ENCODE results near the gene TCF3.

TCF3 gene

GRCh38 chr19:1630012-1630411, 22.4 kb downstream of the TCF3 start:
- DNase-seq (ENCODE audit: low spot score) = no peak

DNA sequence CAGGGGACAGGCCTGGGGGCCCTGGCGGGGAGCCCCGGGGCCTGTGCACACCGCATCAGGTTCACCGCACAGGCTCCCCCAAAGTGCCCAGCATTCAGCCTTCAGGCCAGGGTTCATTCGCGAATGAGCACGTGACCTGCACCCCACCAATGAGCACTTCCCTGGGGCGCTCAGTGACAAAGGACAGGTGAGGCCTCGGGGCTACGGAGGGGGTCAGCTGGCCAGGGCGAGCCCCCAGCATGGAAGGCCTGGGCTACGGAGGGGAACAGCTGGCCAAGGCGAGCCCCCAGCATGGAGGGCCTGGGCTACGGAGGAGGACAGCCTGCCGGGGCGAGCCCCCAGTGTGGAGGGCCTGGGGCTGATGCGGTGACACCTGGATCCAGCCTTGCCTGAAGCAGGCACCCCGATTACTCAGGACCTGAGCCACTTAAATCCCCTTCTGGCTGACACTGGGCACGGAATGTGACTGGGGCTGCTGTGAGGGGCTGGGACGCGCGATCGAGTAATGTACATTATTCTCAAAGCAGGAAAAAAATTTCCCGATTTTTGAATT, 23.1 kb downstream of the TCF3 start:
- DNase-seq (ENCODE audit: low spot score) = no peak

- no peak for DNase-seq (ENCODE audit: low spot score)
Observed at GRCh38 chr19:1627194-1627593, 25.2 kb downstream of the TCF3 start.

- no peak for DNase-seq (ENCODE audit: low spot score)
Observed at GRCh38 chr19:1626417-1627010, 25.9 kb downstream of the TCF3 start.

DNA sequence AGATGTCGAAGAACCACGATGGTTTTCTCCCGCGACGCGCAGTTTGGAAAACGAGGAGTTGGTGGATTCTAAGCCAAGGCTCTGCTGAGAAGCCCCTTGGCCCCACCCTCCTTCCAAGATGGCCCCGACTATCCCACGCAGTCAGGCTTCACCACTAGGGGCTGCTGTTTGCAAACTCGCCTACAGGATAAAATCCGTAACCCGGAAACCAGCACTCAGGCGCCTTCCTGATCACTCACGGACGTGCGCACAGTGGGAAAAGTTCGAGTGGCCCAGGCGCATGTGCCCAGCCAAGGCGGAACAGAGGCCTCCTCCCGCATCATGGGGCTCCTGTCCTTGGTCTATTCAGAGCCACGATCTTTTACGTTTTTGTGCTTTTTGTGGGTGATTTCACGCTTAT, 28.0 kb downstream of the TCF3 start:
- DNase-seq (ENCODE audit: low spot score) = no peak

GRCh38 chr19:1622541-1622940, 29.9 kb downstream of the TCF3 start:
- DNase-seq (ENCODE audit: low spot score) = no peak

GRCh38 chr19:1622007-1622406, 30.4 kb downstream of the TCF3 start:
- DNase-seq (ENCODE audit: low spot score) = no peak

DNA sequence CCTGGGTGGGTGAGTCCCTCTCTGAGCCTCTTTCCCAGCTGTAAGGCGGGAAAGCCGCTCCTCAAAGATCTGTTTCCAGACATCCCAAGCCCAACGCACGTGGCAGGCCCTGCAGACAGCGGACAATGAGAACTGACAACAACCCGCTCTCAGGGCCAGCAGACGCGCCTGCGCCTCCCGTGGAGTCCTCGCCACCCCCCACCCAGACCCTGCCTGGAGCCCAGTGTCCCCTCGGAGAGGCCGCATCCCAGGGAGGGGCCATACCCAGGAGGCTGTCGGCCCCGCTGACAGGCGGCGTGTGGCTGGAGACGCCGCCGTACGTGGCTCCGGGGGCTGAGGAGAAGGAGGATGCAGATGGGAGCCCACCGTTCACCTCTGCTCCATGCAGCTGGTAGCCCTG, 30.8 kb downstream of the TCF3 start:
- DNase-seq (ENCODE audit: low spot score) = no peak

- no peak for DNase-seq (ENCODE audit: low spot score)
Observed at GRCh38 chr19:1621021-1621420, 31.4 kb downstream of the TCF3 start.

GRCh38 chr19:1620502-1620901, 31.9 kb downstream of the TCF3 start:
- no peak for DNase-seq (ENCODE audit: low spot score)

DNA sequence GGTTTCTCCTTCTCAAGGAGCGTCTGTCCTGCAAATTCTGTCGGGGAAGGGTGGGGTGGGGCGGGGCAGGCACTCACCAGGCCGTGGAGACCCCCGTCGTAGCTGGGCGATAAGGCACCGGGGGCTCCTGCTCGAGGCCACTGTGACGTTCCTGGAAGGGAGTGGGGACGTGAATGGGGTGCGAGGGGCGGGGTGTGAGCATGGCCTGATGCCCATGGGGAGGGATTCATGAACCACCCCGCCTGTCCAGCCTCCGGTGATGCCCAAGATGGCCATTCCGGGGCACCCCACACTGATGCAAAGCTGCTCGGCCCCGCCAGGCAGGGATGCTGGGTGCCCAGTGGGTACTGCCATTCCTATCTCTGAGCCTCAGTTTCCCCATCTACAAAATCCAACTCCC, 32.7 kb downstream of the TCF3 start:
- no peak for DNase-seq (ENCODE audit: low spot score)

DNA sequence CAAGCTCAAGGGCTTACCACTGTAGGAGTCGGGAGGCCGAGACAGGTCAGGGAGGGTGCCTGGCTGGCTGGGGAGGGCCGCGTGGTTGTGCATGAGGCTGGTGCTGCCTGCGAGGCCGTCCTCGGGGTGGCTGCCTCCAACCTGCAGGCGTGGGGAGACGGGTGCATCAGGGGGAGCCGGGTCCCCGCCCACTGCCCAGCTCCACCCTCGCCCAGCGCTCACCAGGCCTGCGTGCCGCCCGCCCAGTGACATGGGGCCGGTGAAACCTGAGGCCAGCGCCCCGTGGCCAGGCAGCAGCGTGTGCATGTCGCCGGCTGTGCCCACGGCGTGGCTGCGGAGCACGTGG, 33.3 kb downstream of the TCF3 start:
- DNase-seq (ENCODE audit: low spot score) = no peak

DNA sequence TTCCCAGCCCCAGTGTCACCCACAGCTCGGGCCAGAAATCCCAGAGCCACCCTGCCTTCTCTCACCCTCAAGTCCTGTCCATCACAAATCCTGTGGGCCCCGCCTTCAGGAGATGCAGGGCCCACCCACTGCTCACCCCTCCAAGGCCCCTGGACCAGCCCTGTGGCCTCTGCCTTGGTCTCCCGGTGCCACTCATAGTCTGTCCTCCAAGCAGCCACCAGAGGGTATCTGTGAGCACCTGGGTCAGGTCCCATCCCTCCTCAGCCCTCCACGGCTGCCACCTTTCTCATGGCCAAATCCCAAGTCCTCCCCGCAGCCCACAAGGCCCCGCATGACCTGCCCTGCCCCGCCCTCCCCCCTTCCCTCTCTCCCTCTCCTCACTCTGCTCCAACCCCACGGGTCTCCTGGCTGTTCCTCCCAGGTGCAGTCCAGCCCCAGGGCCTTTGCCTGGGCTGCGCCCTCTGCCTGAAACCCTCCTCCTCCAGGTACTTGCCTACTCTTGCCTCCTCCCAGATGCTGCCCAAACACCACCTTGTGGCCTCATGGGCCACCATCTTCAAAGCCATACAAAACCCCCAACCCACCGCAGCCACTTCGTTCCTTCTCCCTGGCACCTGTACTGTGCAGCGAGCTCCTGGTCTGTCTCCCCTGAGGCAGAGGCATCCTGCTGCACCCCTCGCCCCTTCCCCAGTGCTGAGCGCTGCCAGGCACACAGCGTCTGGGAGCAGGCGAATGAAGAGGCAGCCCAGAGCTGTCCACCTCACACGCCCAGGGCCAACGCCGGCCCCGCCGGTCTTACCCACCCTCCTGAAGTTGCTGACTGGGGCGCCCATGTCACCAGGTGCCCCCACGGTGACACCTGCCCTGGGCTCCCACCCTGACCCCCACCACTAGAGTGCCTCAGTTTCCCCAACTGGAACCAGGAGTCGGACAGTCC, 34.0 kb downstream of the TCF3 start:
- no peak for DNase-seq (ENCODE audit: low spot score)

- DNase-seq (ENCODE audit: low spot score) = no peak
Observed at GRCh38 chr19:1616875-1617274, 35.5 kb downstream of the TCF3 start.

- no peak for DNase-seq (ENCODE audit: low spot score)
Observed at GRCh38 chr19:1616396-1616795, 36.0 kb downstream of the TCF3 start.

- DNase-seq (ENCODE audit: low spot score) = no peak
Observed at GRCh38 chr19:1615156-1615765, 37.2 kb downstream of the TCF3 start.

- no peak for DNase-seq (ENCODE audit: low spot score)
Observed at GRCh38 chr19:1613808-1614570, 38.4 kb downstream of the TCF3 start.

DNA sequence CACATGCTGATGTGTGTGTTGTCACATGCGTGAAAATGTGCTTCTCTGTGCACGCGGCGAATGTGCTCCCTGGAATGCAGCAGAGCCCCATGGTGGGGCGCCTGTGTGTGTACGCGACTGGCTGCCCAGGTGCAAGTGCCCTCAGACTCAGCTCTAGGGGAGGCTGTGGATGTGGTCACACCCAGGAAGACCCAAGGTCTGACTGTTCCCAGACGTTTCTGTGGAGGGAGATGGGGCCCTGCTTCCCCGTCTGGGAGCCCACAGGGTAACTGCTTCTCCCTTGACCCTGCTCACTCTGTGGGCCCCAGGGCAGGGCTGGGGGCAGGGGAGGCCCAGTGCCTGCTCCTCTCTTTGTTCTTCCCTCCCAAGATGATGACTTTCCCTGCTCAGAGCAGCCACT, 39.3 kb downstream of the TCF3 start:
- no peak for DNase-seq (ENCODE audit: low spot score)

- no peak for DNase-seq (ENCODE audit: low spot score)
Observed at GRCh38 chr19:1612114-1613086, 40.0 kb downstream of the TCF3 start.

DNA sequence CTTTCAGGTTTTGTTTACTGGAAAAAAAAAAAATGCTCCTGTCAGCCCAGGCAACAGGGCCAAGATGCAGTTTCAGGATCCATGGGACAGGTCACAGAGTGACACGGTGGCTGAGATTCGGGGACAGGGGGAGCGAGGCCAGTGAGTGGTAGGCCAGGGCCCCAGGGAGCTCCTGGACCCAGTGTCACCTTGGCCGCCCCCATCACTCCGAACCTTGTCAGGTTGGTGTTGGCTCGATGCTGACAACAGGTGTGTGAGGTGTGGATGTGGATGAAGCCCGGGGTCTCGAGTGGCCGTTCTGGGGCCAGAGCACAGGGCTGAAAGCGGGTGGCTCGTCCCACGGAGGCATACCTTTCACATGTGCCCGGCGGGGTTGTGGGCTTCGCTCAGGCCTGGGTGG, 41.1 kb downstream of the TCF3 start:
- DNase-seq (ENCODE audit: low spot score) = no peak

- DNase-seq (ENCODE audit: low spot score) = no peak
Observed at GRCh38 chr19:1610579-1610978, 41.8 kb downstream of the TCF3 start.

Data from activated CD4-positive, alpha-beta T cell treated with anti-CD3 and anti-CD28 coated beads, Interleukin-2, Interleukin-4, amounts not matched to agents 100 ng/mL and 50 ng/mL, durations not matched to agents 16 hours and 8 hours (primary cell).